DMS53 (cell line): ENCODE measurements around the gene ESR2.
"Not testable (repeated sequence)": the region's sequence is repeated elsewhere in the genome, so short reads cannot be mapped to it uniquely, and the experiment has no call there.

ENCODE experiments used
- DNase-seq: peaks from one replicate; lab custom pipeline; 2025; lab: John Stamatoyannopoulos, UW

Gene ESR2

DNA sequence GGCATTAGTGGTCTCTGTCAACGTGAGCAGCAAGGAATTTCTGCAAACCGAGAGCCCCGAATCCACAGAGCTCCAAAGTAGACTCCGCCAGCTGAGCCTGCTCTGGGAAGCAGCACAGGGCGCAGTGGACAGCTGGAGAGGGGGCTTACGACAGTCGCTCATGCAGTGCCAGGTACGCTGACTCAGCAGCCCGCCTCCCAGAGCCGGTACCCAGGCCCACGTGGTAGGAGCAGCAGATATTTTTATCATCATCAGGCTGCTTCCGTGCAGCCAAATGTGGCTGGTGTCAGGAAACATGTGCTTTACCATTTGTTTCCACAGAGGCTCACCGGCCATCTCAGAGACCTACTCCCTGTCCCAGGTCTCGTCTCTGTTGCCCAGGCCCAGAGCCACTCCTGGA lies 73.7 kb downstream of the ESR2 start:
- DNase-seq: no peak

DNA sequence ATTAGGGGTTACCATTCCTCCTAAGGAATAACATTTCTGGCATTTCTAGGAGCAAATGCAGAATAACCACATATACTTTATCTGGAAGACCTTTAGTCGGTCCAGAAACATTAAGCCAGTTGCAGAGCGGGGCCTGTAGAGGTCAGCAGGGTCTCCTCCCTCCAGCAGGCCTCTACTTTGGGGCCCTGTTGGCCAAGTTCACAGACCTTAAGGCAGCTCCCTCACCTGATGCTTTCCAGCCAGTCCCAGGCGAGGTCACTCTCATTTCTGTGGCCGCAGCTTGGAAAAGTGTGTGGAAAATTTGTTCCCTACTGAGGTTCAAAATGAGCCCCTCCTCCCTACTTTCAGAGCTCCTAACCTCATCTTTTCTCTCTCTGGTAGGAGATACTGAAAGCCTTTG lies 74.1 kb downstream of the ESR2 start:
- no peak for DNase-seq

DNA sequence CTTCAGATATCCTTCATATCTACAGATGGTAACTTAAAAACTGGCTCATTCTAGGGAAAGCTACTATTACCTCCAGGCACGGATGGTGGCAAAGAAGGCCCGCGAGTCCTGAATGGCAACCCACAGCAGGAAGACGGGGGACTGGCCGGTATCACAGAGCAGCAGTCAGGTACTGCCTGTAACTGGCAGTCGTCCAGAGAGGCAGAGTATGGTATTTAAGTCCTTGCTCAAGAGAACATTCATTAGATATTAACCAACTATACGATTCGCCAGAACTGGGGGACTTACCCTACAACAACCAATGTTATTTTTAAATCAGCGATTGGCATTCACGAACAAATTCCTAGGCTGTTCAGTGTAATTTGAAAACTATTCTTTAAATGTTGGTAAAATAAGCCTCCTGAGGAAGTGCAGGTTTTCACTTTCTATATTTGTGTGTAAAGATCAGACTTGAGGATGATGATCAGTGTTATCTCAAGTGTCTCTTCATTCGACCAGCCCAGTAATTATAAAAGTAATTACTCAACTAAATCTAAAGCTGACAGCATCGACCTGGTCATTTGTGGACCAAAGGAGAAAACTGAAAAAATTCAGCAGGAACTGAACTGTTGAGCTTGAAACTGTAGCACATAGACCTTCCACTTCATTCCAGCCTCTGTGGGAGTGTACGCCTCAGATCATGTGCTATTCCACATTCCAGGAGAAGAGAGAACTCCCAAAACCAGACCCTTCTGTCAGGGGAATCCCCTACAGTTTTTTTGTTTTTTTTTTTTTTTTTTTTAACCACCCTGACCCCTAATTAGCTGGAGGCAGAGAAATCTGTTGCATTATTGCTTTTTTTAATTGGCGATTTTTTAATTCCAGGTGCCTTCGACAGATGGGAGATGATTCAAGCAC lies 75.6 kb downstream of the ESR2 start:
- no peak for DNase-seq

DNA sequence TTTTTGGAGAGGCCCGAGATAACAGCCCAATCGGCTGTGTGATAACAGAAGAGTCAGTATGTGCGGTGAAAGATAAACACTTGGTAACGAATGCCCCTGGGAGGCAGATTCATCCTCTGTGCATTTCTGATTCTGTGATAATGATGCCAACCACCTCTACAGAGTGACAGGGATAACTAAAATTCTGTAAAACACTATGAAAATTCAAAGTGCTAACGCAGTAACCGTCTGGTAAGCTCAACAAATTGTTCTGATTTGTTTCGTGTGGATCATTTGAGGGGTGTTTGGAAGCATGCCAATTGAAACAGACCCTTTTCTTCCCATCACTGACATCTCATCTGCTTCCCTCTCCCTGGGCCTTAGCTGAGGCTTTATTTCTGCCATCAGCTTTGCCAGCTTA lies 76.3 kb downstream of the ESR2 start:
- DNase-seq: no peak

GRCh38 chr14:64217308-64217707 lies 76.9 kb downstream of the ESR2 start:
- no peak for DNase-seq

GRCh38 chr14:64215978-64216377 lies 78.2 kb downstream of the ESR2 start:
- DNase-seq: no peak

DNA sequence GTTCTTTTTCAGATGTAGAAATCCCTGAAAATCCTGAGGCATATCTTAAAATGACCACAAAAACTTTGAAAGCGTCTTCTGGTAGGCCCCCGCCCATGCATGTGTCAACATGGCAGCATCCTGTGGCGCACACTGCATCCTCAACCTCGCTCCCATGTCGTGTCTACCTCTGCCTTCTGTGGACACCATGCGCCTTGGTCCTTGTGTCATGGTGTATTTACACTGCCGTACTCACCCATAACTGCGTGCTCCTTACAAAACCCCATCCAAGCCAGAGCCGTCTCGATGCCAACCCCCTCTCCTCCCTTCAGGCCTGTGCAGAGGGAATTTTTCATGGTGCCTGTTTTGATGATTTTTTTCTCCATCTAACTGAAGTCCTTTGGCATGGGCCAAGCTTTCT lies 78.9 kb downstream of the ESR2 start:
- no peak for DNase-seq

DNA sequence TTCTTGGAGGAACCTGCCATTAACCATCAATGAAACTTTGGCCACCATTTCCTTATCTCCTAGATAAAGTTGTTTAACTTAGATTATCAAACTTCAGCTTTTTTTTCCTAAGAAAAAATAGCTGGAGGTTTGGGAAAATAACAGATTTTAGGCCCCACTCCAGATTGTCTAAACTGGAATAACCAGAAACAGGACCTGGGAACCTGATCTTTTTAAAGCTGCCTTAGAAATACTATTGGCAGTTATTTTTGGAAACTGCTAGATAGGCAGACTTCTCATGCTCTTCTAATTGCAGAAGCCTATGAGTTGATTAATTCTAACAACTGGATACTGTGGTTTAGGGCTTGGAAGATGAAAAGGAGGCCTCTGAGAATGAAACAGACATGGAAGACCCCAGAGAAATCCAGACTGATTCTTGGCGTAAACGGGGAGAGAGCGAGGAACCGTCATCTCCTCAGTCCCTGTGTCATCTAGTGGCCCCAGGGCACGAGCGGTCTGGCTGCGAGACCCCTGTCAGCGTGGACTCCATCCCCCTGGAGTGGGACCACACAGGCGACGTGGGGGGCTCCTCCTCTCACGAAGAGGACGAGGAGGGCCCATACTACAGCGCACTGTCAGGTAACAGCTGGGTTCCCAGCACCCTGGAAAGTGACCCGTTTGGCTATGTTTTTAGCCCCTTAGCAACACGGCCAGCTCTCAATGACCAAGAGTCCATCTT lies 80.2 kb downstream of the ESR2 start:
- no peak for DNase-seq

GRCh38 chr14:64213086-64213485 lies 81.1 kb downstream of the ESR2 start:
- DNase-seq: no peak

DNA sequence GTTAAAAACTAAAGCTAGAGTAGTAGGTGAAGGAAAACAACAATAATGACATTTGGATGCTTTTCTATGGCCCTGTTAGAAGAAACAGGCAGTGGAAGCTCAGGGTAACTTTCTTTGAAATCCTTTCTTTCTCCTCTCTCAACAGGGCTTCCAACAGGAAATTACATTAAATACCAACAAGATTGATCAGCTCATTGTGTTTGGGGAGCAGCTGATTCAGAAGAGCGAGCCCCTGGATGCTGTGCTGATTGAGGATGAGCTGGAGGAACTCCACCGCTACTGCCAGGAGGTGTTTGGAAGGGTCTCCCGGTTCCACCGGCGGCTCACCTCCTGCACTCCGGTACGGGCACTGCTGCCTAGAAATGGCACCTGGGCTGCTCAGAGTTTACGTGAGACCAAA lies 81.5 kb downstream of the ESR2 start:
- no peak for DNase-seq

DNA sequence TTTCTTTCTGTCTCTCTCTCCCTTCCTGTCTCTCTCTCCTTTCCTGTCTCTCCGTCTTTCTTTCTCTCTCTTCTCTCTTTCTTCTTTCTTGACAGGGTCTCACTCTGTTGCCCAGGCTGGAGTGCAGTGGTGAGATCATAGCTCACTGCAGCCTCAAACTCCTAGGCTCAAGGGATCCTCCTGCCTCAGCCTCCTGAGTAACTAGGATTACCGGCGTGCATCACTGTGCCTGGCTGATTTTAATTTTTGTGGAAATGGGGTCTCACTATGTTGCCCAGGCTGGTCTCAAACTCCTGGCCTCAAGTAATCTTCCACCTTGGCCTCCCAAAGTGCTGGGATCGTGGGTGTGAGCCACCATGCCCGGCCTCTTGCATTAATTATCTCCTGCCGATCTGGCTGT lies 83.3 kb downstream of the ESR2 start:
- not testable (repeated sequence) for DNase-seq

- no peak for DNase-seq
Observed at GRCh38 chr14:64210216-64210615, 84.0 kb downstream of the ESR2 start.

GRCh38 chr14:64209444-64210131 lies 84.6 kb downstream of the ESR2 start:
- no peak for DNase-seq

DNA sequence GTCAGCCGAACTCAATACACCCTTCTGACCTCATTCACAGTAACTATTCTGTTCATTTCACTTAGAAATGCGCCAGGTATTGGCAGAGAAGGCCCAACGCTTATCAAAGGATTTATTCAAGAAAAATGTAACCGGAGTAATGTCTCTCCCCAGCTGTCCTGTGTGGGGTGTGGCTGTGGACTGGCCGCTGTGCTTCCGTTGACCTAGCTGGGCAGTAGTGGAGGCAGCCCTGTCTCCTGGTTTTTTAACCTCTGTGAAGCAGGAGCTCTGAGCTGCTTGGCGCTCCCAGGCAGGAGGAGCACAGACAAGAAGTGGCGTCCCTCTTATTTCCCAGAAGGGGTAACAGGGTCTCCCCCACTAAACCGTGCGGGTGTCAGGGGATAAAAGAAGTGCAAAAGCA lies 85.2 kb downstream of the ESR2 start:
- DNase-seq: no peak

DNA sequence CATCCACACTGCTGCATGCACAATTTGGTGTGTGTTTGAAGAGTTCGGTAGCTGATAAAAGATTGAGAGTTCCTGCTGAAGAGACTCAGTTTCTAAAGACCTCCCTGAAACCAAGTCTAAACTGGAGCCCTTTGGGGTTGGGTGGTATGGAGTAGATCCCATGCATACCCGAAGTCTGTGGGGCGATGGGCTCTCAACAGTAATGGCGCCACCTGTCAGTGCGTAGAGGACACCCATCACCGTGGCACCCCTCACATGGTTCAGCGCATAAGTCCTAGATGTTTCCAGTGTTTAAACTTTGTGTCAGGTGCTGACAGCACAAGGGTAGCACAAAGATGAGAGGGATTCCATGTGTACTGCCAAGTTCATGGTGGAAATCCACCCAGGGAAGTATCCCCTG lies 85.9 kb downstream of the ESR2 start:
- no peak for DNase-seq

- no peak for DNase-seq
Observed at GRCh38 chr14:64203366-64204006, 90.7 kb downstream of the ESR2 start.

- DNase-seq: no peak
Observed at GRCh38 chr14:64202716-64203115, 91.5 kb downstream of the ESR2 start.

- DNase-seq: no peak
Observed at GRCh38 chr14:64201921-64202545, 92.1 kb downstream of the ESR2 start.

DNA sequence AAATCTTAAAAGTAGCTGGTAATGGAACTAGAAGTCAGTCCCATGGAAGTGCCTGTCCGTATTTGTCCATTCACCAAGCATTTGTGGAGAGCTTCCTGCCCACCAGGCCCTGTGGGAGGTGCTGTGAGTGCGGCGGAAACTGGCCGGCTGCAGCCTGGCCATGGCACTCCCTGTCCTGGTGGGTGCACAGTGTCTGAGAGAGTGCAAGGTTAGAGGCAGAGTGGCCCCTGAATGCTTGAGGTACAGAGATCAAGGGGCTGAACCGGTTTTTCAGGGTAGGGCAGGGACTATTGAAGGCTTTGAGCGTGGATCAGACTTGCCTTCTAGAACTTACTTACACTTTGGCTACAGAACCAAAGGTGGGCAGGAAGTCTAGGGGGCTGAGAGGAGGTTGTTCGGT lies 92.9 kb downstream of the ESR2 start:
- no peak for DNase-seq

DNA sequence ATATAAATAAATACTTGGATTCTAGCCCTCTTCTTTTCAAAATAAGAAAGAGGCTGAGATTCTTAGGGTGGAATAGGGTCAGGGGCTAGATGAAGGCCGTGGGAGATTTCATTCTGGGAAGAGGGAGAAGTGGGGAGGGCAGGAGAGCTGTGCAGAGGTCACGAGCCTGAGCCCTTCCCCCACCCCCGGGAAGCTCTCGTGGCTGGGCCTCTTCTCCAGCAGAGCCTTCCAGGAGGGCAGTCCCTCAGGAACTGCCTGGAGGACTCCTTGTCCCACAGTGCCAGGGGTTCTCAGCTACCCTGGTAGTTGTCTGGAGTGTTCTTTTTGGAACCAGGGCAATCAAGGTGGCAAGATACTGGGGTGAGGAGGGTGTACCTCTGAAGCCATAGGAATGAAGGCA lies 94.0 kb downstream of the ESR2 start:
- DNase-seq: no peak

DNA sequence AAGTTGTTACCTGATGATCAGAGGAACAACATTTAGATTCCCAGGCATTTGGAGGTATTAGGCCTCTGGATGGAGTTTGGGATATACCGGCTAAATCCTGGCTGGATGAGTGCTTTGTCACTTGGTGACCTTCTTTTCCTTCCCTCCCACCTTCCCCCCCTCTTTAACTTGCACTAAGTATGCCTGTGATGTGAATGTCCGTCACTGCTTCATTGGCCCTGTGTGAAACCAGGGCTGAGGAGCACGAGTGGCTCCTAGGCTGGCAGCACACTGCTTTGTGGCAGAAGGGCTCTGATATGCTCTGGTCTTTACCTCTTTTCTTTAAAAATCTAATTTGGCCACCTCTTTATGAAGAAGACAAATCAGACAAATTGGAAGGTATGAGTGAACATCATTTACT lies 95.7 kb downstream of the ESR2 start:
- no peak for DNase-seq

- DNase-seq: no peak
Observed at GRCh38 chr14:64197996-64198395, 96.2 kb downstream of the ESR2 start.
